Neutrophil (primary cell): ENCODE measurements around the gene HNRNPL.
"Not testable (repeated sequence)": the region's sequence is repeated elsewhere in the genome, so short reads cannot be mapped to it uniquely, and the experiment has no call there.

Experiments
- H3K27ac ChIP-seq: fragments of 200-600 bp; sonication (generic); 2 replicates; pipeline ENCODE4 v1.5.1; 2016; ENCODE audit warnings: mild to moderate bottlenecking, moderate library complexity
- H3K27me3 ChIP-seq: fragments of 200-600 bp; sonication (generic); 2 replicates; pipeline ENCODE4 v1.6.0; 2016; ENCODE audit warnings: mild to moderate bottlenecking
- H3K36me3 ChIP-seq: fragments of 200-600 bp; sonication (generic); 2 replicates; pipeline ENCODE4 v1.5.1; 2017
- H3K4me1 ChIP-seq, 2 experiments: fragments of 200-600 bp in 1 of 2; sonication (generic) in 1 of 2; 1 replicate in 1 of 2; 2 replicates in 1 of 2; pipeline versions ENCODE4 v1.5.1 to v1.6.1; 2013 to 2016; ENCODE audit warnings: low read depth in 1 of 2, low read length in 1 of 2, mild to moderate bottlenecking in 1 of 2, moderate library complexity in 1 of 2; ENCODE audit not compliant: control insufficient read depth in 1 of 2, insufficient read depth in 1 of 2
- H3K4me3 ChIP-seq, 2 experiments: fragments of 200-600 bp in 1 of 2; sonication (generic) in 1 of 2; 1 replicate in 1 of 2; 2 replicates in 1 of 2; pipeline ENCODE4 v1.5.1; 2013 to 2016; ENCODE audit warnings: low read depth in 1 of 2, low read length in 1 of 2, mild to moderate bottlenecking in 1 of 2, moderate library complexity in 1 of 2
- H3K9me3 ChIP-seq: fragments of 200-600 bp; sonication (generic); 2 replicates; pipeline ENCODE4 v1.5.1; 2016
- CTCF ChIP-seq: fragments of 200-600 bp; sonication (generic); IDR thresholded peaks from 2 replicates; pipeline ENCODE4 v1.5.1; 2016; ENCODE audit warnings: antibody characterized with exemption

The HNRNPL gene

GRCh38 chr19:38803543-38803942 is 46.2 kb downstream of the HNRNPL start:
- Histone ChIP-seq H3K4me1 (no peaks in the 10 kb centered on the region), H3K27me3 (no peaks in the 10 kb centered on the region), H3K4me3 (no peak overlapping the region), H3K9me3 (no peaks in the 10 kb centered on the region), H3K36me3 (no peaks in the 10 kb centered on the region), H3K27ac (no peak overlapping the region)
- TF ChIP-seq CTCF, result no peak

GRCh38 chr19:38801359-38802095 is 48.3 kb downstream of the HNRNPL start:
- H3K36me3 ChIP-seq, result no peaks in the 10 kb centered on the region
- TF ChIP-seq CTCF, result no peak
- H3K27ac ChIP-seq, result no peak overlapping the region
- no peaks in the 10 kb centered on the region for H3K4me1 ChIP-seq
- no peaks in the 10 kb centered on the region for H3K27me3 ChIP-seq
- H3K4me3 ChIP-seq, result no peak overlapping the region
- no peaks in the 10 kb centered on the region for H3K9me3 ChIP-seq

- H3K4me1 ChIP-seq, result no peaks in the 10 kb centered on the region
- H3K36me3 ChIP-seq, result no peaks in the 10 kb centered on the region
- no peak overlapping the region for H3K27ac ChIP-seq
- no peak for TF ChIP-seq CTCF
- no peaks in the 10 kb centered on the region for H3K9me3 ChIP-seq
- H3K27me3 ChIP-seq, result no peaks in the 10 kb centered on the region
- H3K4me3 ChIP-seq, result no peak overlapping the region
Measured at GRCh38 chr19:38800577-38801347, 49.0 kb downstream of the HNRNPL start.

GRCh38 chr19:38799104-38799503 is 50.7 kb downstream of the HNRNPL start:
- H3K9me3 ChIP-seq, result no peaks in the 10 kb centered on the region
- no peaks in the 10 kb centered on the region for H3K4me1 ChIP-seq
- H3K27me3 ChIP-seq, result peaks cover 3% of the 10 kb centered on the region
- no peak for TF ChIP-seq CTCF
- H3K4me3 ChIP-seq, result no peak overlapping the region
- H3K36me3 ChIP-seq, result no peaks in the 10 kb centered on the region
- H3K27ac ChIP-seq, result no peak overlapping the region

GRCh38 chr19:38797781-38798180 is 52.0 kb downstream of the HNRNPL start:
- H3K4me1 ChIP-seq, H3K4me3 ChIP-seq, H3K36me3 ChIP-seq, H3K27ac ChIP-seq, H3K9me3 ChIP-seq: not testable (repeated sequence)
- peaks cover 16% of the 10 kb centered on the region for H3K27me3 ChIP-seq

- Histone ChIP-seq H3K9me3 (no peaks in the 10 kb centered on the region), H3K27ac (no peak overlapping the region), H3K27me3 (peaks cover 23% of the 10 kb centered on the region), H3K36me3 (no peaks in the 10 kb centered on the region), H3K4me3 (no peak overlapping the region), H3K4me1 (peaks cover 6% of the 10 kb centered on the region in 2 experiments)
- TF ChIP-seq CTCF, result no peak
Measured at GRCh38 chr19:38796154-38796553, 53.6 kb downstream of the HNRNPL start.
